Measurements from ENCODE around the gene KCNIP4.

DNA sequence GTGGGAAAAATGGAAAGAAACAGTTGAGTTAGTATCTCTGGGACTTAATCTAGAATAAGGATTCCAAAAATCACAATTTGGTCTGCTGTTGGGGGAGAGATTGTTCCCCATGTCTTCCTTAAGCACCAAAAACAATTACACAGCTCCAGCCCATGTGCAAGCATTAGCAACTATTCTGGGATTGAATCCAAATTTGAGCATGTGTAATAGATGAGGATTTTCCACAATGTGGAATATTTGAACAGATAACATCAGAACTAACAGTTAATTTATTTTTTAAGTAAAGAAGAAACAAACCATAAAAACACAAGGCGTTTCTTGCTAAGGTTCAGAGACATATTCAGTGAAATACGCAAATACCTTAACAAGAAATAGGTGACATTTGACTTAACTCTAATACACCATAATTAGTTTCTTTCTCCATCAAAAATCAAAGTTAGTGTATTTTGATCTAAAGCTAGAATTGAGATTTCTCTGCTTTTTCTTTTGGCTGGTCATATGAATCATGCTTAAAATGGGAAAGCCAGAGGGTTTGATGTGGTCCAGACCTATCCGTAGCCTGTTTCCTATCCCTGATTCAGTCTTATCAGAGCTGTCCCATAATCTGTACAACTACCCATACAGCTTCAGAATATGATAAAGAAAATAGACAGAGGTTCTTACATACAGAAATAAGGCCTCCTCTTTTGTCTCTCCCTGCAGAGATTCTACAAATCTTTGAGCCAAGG, 834.9 kb downstream of the KCNIP4 start:
- TF ChIP-seq, protein P1, sequence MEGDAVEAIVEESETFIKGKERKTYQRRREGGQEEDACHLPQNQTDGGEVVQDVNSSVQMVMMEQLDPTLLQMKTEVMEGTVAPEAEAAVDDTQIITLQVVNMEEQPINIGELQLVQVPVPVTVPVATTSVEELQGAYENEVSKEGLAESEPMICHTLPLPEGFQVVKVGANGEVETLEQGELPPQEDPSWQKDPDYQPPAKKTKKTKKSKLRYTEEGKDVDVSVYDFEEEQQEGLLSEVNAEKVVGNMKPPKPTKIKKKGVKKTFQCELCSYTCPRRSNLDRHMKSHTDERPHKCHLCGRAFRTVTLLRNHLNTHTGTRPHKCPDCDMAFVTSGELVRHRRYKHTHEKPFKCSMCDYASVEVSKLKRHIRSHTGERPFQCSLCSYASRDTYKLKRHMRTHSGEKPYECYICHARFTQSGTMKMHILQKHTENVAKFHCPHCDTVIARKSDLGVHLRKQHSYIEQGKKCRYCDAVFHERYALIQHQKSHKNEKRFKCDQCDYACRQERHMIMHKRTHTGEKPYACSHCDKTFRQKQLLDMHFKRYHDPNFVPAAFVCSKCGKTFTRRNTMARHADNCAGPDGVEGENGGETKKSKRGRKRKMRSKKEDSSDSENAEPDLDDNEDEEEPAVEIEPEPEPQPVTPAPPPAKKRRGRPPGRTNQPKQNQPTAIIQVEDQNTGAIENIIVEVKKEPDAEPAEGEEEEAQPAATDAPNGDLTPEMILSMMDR (IDR thresholded peaks at IDR 0.05): no peak
- no peak for TF ChIP-seq EZH2 (IDR thresholded peaks at IDR 0.05; ENCODE audit: borderline replicate concordance, insufficient read depth, low read depth, low read length, poor library complexity, severe bottlenecking)
